Epithelial cell of proximal tubule (primary cell): Measurements from ENCODE around the gene PAXIP1. TPM values are rescaled to one million over a fixed set of nuclear protein-coding genes. Genes with fewer than 3 reads are reported as not detected.

Experiments used
- DNase-seq: peaks from one replicate; pipeline ENCODE4 v3.0.0-alpha.2; 2011; ENCODE audit warnings: low read depth
- H3K4me3 ChIP-seq: 2 replicates; pipeline ENCODE4 v1.5.1; 2011; ENCODE audit warnings: low read depth, mild to moderate bottlenecking, low read length
- CTCF ChIP-seq: conservative IDR thresholded peaks from 2 replicates; pipeline ENCODE4 v1.5.1; 2012; ENCODE audit warnings: low read depth, mild to moderate bottlenecking, low read length
- total RNA-seq: library from RNA; depleted of rRNA; stranded (reverse); fragments of >200 nt; gene quantifications from 2 replicates; pipeline ENCODE4 v1.2.3, GENCODE V29; 2015

PAXIP1 gene
- total RNA-seq, 1 donor from 2014 or later = 14.5 TPM

DNA sequence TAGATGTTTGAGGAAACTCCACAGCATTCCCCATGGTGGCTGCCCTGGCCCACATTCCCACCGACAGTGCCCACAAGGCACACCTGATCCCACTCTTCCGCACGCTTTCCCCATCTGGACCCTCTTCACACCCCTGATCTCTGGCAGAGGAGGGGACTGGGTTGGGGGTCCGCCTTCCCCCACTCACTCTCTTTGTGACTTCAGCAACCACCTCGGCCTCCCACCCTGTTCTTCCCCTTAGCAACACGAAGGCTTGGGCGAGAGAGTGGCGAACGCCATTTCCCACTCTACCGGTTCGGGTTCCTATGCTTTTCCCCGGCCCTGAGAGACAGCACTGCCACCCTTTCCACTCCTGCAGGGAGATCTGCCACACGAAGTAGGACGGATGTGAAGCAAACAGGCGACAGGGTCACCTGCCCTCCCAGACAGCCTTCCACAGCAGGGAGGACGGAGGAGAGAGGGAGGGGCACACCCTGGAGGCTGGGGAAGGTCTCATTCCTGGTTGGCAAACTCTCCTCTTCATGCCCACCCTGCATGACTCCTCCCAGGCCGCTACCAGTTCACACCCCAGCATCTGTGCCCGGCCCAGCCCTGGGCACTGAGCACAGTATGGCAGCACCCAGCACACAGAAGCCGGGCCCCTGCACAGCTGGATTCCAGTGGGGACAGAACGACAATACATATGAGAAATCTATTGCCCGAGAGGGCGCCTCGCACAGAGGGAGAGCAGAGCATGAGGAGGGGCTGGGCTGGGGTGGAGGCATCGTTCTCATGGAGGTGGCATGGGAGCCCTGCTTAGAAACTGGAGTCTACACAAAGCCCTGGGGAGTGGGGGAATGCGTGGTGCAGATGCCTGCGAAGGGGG is 93.5 kb downstream of the PAXIP1 start:
- DNase-seq = no peak
- TF ChIP-seq CTCF = no peak
- no peak overlapping the region for H3K4me3 ChIP-seq

- no peak overlapping the region for H3K4me3 ChIP-seq
- TF ChIP-seq CTCF = no peak
- no peak for DNase-seq
These were observed 95.0 kb downstream of the PAXIP1 start for GRCh38 chr7:154907651-154908620.

- H3K4me3 ChIP-seq = no peak overlapping the region
- TF ChIP-seq CTCF = no peak
- DNase-seq = no peak
These were observed 96.1 kb downstream of the PAXIP1 start for GRCh38 chr7:154906736-154907355.

DNA sequence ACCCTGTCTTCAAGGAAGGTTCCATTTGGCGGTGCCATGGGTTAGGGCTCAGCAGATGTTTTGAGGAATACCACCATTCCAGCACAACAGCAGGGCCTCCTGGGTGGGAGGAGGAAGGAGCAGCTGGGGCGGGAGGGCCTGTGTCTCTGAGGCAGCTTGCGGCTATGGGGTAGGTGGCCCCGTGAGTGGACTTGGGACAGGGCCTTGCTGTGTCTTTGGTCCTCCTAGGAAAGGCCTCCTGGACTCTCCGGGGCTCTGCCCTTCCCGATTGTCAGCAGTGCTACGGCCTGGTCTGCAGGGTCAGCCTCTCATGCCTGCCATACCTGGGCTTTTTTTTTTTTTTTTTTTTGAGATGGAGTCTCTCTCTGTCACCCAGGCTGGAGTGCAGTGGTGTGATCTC is 96.7 kb downstream of the PAXIP1 start:
- H3K4me3 ChIP-seq = no peak overlapping the region
- no peak for TF ChIP-seq CTCF
- DNase-seq = no peak

- TF ChIP-seq CTCF = no peak
- no peak for DNase-seq
- no peak overlapping the region for H3K4me3 ChIP-seq
These were observed 97.3 kb downstream of the PAXIP1 start for GRCh38 chr7:154905615-154906014.

DNA sequence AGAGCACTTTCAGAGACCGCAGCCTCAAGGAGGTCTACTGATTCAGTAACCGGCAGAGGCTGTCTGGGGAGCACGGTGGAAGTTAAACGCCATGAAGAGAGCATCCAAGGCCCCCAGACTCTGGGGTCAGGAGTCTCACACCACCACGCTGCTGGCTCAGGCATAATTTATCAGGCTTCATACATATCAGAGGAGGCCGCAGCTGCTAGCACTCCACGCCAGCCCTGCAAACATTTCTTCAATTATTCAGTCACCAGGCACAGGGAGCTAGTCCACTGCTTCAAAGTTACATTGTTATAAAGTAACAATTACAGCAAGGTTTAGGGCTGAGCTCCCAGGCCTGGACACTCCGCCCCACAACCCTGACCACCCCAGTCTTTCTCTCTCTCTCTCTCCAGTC is 97.8 kb downstream of the PAXIP1 start:
- DNase-seq = no peak
- no peak overlapping the region for H3K4me3 ChIP-seq
- TF ChIP-seq CTCF = no peak
